ENCODE results near the gene ENTREP1. TPM values are rescaled to one million over a fixed set of nuclear protein-coding genes. Genes with fewer than 3 reads are reported as not detected.

The ENTREP1 gene
- total and polyA plus RNA-seq, 9 donors: 17.7 to 36.9 (median 24.5) TPM

GRCh38 chr9:69357030-69357775, 32.2 kb downstream of the ENTREP1 start:
- H3K27ac ChIP-seq: no peak overlapping the region

GRCh38 chr9:69357821-69358220, 32.8 kb downstream of the ENTREP1 start:
- intact Hi-C loops (cut with DNase I): no loop called here
- H3K27ac ChIP-seq: no peak overlapping the region
- WGBS, 3 donors: 86 to 93% (median 89%) methylated on average over 4 of the region's 4 CpGs

More at GRCh38 chr9:69357030-69357775, 32.2 kb downstream of the ENTREP1 start:
- no peak for DNase-seq
- intact Hi-C loops (cut with DNase I): no loop called here
- Histone ChIP-seq H3K4me1 (ENCODE audit: insufficient read depth) (peaks cover 4% of the 10 kb centered on the region), H3K4me3 (no peak overlapping the region), H3K27me3 (no peaks in the 10 kb centered on the region), H3K9me3 (no peaks in the 10 kb centered on the region), H3K36me3 (no peaks in the 10 kb centered on the region)
- WGBS, 3 donors: 48 to 52% (median 50%) methylated on average over 3 of the region's 3 CpGs
- no peak for TF ChIP-seq EP300 (IDR thresholded peaks at IDR 0.05)
- TF ChIP-seq CTCF (IDR thresholded peaks at IDR 0.05): no peak
- no peak for TF ChIP-seq POLR2A (IDR thresholded peaks at IDR 0.05)

GRCh38 chr9:69363191-69363590, 38.2 kb downstream of the ENTREP1 start:
- intact Hi-C loops (cut with DNase I): no loop called here
- H3K9me3 ChIP-seq: peaks cover 0 to 4% of the 10 kb centered on the region in 2 donors
- WGBS, 3 donors: 53 to 61% (median 61%) methylated on average over 1 of the region's 1 CpG
- TF ChIP-seq CTCF (IDR thresholded peaks at IDR 0.05): no peak
- TF ChIP-seq EP300 (IDR thresholded peaks at IDR 0.05): no peak
- no peak for TF ChIP-seq POLR2A (IDR thresholded peaks at IDR 0.05)
- H3K4me3 ChIP-seq: no peak overlapping the region
- no peaks in the 10 kb centered on the region for H3K36me3 ChIP-seq
- H3K4me1 ChIP-seq (ENCODE audit: insufficient read depth): peaks cover 2% of the 10 kb centered on the region
- no peak overlapping the region for H3K27ac ChIP-seq
- no peaks in the 10 kb centered on the region for H3K27me3 ChIP-seq
- no peak for DNase-seq

More at GRCh38 chr9:69357821-69358220, 32.8 kb downstream of the ENTREP1 start:
- DNase-seq: no peak
- H3K27me3 ChIP-seq: no peaks in the 10 kb centered on the region
- H3K4me3 ChIP-seq: no peak overlapping the region
- no peaks in the 10 kb centered on the region for H3K36me3 ChIP-seq
- H3K4me1 ChIP-seq (ENCODE audit: insufficient read depth): peaks cover 4% of the 10 kb centered on the region
- H3K9me3 ChIP-seq: no peaks in the 10 kb centered on the region
- TF ChIP-seq EP300 (IDR thresholded peaks at IDR 0.05) (no peak), CTCF (IDR thresholded peaks at IDR 0.05) (no peak), POLR2A (IDR thresholded peaks at IDR 0.05) (no peak)

DNA sequence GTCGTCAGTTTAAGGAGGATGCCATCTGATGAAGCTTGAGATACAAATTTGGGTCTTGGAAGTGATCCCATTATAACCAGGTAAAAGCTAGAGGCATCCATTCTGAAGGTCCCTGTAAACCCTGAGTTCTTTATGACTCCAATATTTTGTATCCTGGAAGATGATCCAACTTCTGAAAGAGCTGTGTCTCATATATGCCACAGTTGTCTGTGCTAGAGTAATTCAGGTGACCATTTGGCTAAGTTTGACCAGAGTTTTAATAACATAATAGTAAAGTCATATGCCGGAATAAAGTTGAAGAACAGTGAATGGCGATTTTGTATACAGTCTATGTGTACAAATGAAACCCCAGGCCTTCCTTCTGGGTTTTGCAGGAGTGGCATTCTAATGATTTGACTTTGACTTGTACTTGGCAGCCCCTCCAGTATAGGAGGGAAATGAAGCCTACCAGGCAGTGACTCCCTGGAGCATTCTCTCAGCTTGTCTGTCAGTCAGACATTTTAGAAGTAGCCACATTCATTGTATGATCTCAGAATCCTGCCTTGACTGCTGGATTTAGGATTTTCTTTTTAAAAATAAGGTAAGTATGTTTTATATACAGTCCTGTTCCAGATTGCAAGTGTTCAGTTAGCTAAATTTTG, 39.6 kb downstream of the ENTREP1 start:
- WGBS, 3 donors: 85 to 91% (median 87%) methylated on average over 3 of the region's 3 CpGs
- Histone ChIP-seq H3K9me3 (peaks cover 0 to 4% of the 10 kb centered on the region in 2 donors), H3K4me3 (no peak overlapping the region), H3K27ac (no peak overlapping the region), H3K36me3 (no peaks in the 10 kb centered on the region), H3K4me1 (ENCODE audit: insufficient read depth) (peaks cover under 1% of the 10 kb centered on the region), H3K27me3 (no peaks in the 10 kb centered on the region)
- no peak for DNase-seq
- intact Hi-C loops (cut with DNase I): no loop called here
- TF ChIP-seq POLR2A (IDR thresholded peaks at IDR 0.05): no peak
- TF ChIP-seq EP300 (IDR thresholded peaks at IDR 0.05): no peak
- TF ChIP-seq CTCF (IDR thresholded peaks at IDR 0.05): no peak

Measured in ovary (tissue), 9 donors.